HUES64 (cell line): Measurements from ENCODE around the gene EXOC7.
"Not testable (repeated sequence)": the region's sequence is repeated elsewhere in the genome, so short reads cannot be mapped to it uniquely, and the experiment has no call there.

ENCODE experiments used
- H3K27ac ChIP-seq: 2 replicates; pipeline ENCODE4 v1.7.0; 2013; ENCODE audit warnings: low read depth, low read length, inconsistent platforms
- H3K27me3 ChIP-seq: 2 replicates; pipeline ENCODE4 v1.6.1; 2013; ENCODE audit warnings: mild to moderate bottlenecking, low read length; ENCODE audit not compliant: insufficient read depth
- H3K36me3 ChIP-seq: 2 replicates; pipeline ENCODE4 v1.6.1; 2013; ENCODE audit warnings: mild to moderate bottlenecking, low read length; ENCODE audit not compliant: insufficient read depth
- H3K4me1 ChIP-seq: 2 replicates; pipeline ENCODE4 v1.6.1; 2013; ENCODE audit warnings: mild to moderate bottlenecking, low read length, moderate library complexity; ENCODE audit not compliant: insufficient read depth
- H3K4me3 ChIP-seq: 2 replicates; pipeline ENCODE4 v1.5.1; 2013; ENCODE audit warnings: mild to moderate bottlenecking, low read length, moderate library complexity
- H3K9ac ChIP-seq: 2 replicates; pipeline ENCODE4 v1.6.1; 2013; ENCODE audit warnings: mild to moderate bottlenecking, low read depth, low read length
- H3K9me3 ChIP-seq: 2 replicates; pipeline ENCODE4 v1.6.1; 2013; ENCODE audit warnings: low read depth, low read length; ENCODE audit not compliant: insufficient read depth
- WGBS: fragments of 150-250, 120-280 bp; methylation state at CpG from one replicate; pipeline ENCODE4 v1.1.7; 2013; ENCODE audit warnings: missing lambda C conversion rate; 5-methylcytosine and 5-hydroxymethylcytosine counted together

The EXOC7 gene

DNA sequence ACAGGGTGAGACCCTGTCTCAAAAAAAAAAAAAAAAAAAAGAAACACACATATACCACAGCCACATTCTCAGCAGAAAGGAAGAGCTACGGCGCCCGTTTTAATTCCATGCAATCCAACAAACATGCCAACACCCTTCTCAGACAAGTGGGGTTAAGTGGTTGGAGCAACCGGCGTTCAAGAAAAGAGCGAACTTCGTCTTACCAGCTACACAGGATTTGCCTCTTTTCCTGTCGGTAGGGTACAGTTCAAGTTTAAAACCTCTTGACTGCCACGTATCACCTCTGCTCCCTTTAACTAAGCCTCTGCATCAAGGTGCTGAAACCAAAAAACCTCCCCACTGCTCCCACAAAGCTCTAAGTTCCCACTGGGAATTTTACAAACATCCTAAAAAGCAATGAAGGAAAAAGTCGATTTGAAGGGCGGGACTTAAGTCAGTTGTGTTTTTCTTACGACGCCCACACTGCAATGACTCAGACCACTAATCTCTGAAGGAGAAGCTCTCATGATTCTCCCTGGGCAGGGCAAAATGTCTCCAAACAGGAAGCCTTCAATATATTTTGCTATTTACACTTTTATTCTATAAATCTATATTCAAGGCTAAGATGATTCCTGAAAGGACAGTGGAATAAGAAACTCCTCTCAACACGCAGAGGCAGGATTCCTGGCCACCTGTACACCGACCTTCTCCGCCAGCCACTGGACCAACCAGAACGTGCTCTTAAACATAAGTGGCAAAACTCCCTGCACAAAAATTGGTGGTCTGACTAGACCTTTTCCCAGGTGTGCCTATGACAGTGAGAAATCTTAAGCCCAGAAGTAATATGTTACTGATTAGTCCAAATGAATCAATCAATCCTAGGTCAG, 50.1 kb downstream of the EXOC7 start:
- H3K27me3 ChIP-seq: no peaks in the 10 kb centered on the region
- H3K27ac ChIP-seq: no peak overlapping the region
- H3K4me3 ChIP-seq: no peak overlapping the region
- H3K9ac ChIP-seq: no peak overlapping the region
- no peaks in the 10 kb centered on the region for H3K9me3 ChIP-seq
- peaks cover 87% of the 10 kb centered on the region for H3K36me3 ChIP-seq
- 94% methylated on average over 17 of the region's 17 CpGs for WGBS
- 0 out of 2 replicates have a peak, but pooled peaks cover 8% of the 10 kb centered on the region for H3K4me1 ChIP-seq

DNA sequence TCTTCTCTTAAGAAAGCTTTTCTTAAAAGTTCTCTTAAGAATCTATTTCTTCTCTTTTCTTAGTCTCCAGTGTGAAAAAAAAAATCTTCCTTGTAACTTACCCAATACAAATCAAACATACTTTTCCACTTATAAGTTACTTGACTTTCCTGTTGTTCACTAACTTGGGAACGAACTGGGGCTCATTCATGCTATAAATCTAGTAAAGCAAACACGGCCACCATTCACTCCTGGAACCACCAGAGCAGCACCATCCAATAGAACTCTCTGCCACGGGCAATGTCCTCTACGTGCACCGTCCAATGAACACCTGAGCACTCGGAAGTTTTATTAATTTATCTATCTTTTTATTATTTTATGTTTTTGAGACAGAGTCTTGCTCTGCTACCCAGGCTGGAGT, 52.0 kb downstream of the EXOC7 start:
- peaks cover 85% of the 10 kb centered on the region for H3K36me3 ChIP-seq
- H3K27ac ChIP-seq: no peak overlapping the region
- WGBS: 91% methylated on average over 4 of the region's 6 CpGs
- H3K27me3 ChIP-seq: no peaks in the 10 kb centered on the region
- no peak overlapping the region for H3K9ac ChIP-seq
- H3K9me3 ChIP-seq: no peaks in the 10 kb centered on the region
- H3K4me1 ChIP-seq: 0 out of 2 replicates have a peak, but pooled peaks cover 8% of the 10 kb centered on the region
- H3K4me3 ChIP-seq: no peak overlapping the region

DNA sequence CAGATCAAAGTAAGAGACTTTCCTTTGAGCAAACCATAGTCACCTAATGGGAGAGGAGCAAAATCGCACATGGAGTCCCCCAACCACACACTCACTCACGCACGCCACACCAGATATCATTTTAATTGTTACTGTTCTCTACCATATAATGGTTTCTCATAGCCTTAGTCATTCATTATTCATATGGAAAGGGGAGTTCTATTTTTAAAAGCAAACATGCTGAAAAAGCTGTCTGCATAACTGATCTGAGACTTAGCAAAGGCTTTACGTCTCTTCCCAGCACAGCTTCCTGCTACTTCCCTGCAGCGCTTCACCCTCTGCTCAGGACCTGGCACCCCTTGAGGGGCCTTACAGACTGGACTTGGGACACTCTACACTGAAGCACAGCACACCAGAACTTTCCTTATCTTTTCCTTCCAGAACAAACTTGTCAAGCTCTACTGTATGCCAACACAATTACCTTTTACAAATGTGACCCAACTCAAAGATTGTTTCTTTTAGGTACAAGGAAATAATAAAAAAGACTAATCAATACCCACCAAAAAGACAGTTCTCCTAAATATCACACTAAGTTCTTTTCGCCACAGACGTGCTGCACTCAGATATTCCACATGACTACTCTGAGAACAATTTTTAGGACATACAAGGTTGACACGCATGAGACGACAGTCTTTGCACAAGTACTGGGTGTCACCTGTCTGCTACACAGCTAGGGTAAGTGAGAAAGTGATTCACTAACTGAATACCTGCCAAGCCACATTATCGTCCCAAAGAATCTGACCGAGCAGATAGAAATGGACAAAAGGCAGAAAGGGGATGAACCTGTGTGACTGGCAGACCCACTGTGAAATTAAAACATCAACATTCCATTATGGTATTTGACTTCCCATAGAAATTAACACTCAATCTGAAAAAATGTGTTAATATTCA, 52.8 kb downstream of the EXOC7 start:
- Histone ChIP-seq H3K9ac (no peak overlapping the region), H3K27me3 (no peaks in the 10 kb centered on the region), H3K4me3 (no peak overlapping the region), H3K27ac (no peak overlapping the region), H3K4me1 (0 out of 2 replicates have a peak, but pooled peaks cover 8% of the 10 kb centered on the region), H3K36me3 (peaks cover 85% of the 10 kb centered on the region), H3K9me3 (no peaks in the 10 kb centered on the region)
- 95% methylated on average over 11 of the region's 11 CpGs for WGBS

DNA sequence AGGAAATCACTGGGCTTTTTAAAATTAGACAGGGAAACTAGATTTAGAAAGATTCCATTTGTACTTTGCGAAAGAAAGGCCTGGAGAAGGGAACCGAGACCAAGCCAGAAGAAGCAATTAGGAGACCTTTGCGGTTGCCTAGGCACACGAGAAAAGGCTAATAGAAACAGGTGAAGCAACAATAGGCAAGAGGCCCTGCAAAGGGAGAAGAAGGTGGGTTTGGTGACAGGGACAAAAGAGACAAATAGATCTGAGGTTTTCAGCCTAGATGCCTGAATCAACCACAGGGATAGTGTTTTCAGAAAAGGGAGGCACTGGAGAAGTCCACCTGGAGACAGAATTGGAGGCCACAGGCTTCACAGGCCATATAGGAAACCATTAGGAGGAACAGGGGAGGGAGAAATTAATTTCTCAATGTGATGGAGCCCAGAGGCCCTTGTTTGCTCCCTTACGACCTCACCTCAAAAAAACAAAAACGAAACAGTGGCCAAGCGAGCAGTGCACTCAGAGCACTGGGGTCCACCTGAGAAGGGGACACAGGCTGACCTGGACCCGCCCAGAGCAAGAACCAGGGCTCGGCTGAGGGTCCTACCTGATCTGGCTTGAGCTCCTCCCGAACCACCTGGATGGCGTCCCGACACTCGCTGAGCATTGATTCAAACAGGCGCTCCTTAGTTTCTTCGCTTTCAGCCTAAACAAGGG, 53.6 kb downstream of the EXOC7 start:
- H3K4me3 ChIP-seq: no peak overlapping the region
- 95% methylated on average over 15 of the region's 15 CpGs for WGBS
- H3K36me3 ChIP-seq: peaks cover 86% of the 10 kb centered on the region
- no peak overlapping the region for H3K9ac ChIP-seq
- H3K9me3 ChIP-seq: no peaks in the 10 kb centered on the region
- H3K27me3 ChIP-seq: no peaks in the 10 kb centered on the region
- H3K4me1 ChIP-seq: 0 out of 2 replicates have a peak, but pooled peaks cover 8% of the 10 kb centered on the region
- H3K27ac ChIP-seq: no peak overlapping the region

DNA sequence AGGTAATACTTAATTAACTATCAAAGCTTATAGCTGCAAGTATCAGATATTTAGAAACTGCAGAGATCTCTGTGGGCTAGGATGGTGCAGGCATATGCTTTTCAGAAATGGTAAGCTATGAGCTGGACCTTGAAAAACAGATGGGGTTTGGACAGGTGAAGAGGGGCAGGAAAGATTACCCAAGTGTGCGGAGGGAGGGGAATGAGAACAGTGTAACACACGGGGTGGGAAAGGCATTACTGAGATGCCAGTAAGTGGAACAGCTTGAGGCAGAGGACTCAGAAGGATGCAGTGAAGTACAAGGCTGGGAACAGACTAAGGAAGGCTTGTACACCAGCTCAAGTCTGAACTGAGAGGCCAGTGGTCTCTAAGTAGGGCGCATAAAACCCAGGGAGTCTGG, 54.3 kb downstream of the EXOC7 start:
- Histone ChIP-seq H3K9me3 (no peaks in the 10 kb centered on the region), H3K27me3 (no peaks in the 10 kb centered on the region), H3K27ac (no peak overlapping the region), H3K4me3 (no peak overlapping the region), H3K36me3 (peaks cover 91% of the 10 kb centered on the region), H3K9ac (no peak overlapping the region), H3K4me1 (0 out of 2 replicates have a peak, but pooled peaks cover 6% of the 10 kb centered on the region)
- 87% methylated on average over 3 of the region's 3 CpGs for WGBS

DNA sequence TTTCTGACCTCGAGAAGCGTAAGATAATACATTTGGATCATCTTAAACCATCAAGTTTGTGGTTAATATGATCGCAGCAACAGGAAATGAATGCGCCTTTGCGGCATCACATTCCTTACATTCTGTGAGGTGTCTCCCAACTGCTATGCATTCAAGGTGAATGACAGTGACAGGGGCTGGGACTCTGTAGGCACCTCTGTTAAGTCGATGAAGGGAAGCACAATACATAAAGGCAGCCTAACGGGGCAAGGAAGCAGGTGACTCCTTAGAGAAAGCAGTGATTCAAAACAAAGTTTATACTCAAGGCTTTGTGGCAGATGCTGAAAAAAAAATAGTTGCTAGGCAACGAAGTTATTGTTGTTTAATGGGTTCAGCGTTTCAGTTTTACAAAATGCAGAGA, 54.9 kb downstream of the EXOC7 start:
- Histone ChIP-seq H3K9me3 (no peaks in the 10 kb centered on the region), H3K4me3 (no peak overlapping the region), H3K36me3 (peaks cover 91% of the 10 kb centered on the region), H3K27ac (no peak overlapping the region), H3K27me3 (no peaks in the 10 kb centered on the region), H3K9ac (no peak overlapping the region), H3K4me1 (0 out of 2 replicates have a peak, but pooled peaks cover 1% of the 10 kb centered on the region)
- 93% methylated on average over 9 of the region's 9 CpGs for WGBS

DNA sequence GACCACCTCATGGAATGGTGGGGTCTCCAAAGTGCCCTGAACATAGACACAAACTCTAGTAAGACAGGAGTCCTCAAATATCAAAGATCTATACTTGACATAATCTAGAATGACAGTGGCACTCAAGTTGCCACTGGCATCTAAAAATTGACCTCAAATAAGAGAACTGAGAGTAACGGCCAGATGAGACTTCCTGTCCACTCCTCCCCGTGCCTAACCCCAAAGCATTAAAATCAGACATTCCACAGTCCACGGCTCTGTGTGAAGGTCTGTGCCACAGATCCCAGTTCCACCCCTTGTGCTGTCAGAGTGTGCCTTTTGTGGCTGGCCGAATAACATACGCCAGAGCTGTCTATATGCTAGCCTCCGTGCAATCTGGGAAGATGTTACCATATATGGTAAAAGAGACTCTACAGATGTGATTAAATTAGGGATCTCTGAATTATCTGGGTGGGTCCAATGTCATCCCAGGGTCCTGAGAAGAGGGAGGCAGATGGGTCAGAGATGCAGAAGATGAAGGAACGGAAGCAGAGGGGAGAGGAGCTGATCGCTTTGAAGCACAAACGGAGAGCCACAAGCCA, 55.5 kb downstream of the EXOC7 start:
- WGBS: 93% methylated on average over 9 of the region's 9 CpGs
- no peaks in the 10 kb centered on the region for H3K27me3 ChIP-seq
- H3K4me3 ChIP-seq: no peak overlapping the region
- no peaks in the 10 kb centered on the region for H3K4me1 ChIP-seq
- H3K36me3 ChIP-seq: peaks cover 91% of the 10 kb centered on the region
- H3K27ac ChIP-seq: no peak overlapping the region
- no peaks in the 10 kb centered on the region for H3K9me3 ChIP-seq
- no peak overlapping the region for H3K9ac ChIP-seq

DNA sequence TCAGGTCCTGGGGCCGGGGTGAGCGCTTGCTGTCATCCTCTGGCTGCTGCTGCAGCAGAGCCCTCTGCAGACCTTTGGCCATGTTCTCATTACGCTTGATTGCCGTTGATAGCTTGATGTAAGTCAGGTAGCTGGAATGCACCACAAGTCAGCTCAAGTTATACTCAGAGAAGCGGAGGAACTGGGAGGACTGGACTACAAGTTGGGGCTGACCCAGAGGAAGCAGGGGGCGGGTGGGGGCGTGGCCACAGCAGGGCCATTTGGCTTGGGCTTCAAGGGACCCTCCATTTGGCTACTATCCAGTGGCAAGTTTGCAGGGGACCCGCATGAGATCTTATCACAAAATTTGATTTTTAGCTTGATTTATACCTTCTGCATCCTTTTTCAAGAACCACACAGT, 57.5 kb downstream of the EXOC7 start:
- H3K9me3 ChIP-seq: no peaks in the 10 kb centered on the region

DNA sequence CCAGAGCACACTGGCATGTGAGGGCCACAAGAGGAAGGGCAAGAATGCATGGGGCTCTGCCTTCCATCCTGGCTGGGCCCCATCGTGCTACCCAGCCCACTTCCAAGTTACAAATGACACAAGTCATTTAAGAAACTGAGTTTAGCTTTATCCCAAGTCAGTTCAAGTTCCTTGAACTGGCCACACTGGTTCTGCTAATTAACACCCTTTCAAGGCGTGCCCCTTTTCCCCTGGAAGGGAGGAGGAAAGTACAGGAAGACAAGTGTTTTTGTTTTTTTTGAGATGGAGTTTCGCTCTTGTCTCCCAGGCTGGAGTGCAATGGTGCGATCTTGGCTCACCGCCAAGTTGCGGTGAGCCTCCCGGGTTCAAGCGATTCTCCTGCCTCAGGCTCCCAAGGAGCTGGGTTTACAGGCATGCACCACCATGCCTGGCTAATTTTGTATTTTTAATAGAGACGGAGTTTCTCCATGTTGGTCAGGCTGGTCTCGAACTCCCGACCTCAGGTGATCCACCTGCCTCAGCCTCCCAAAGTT, 59.0 kb downstream of the EXOC7 start:
- not testable (repeated sequence) for H3K4me3 ChIP-seq, H3K9me3 ChIP-seq, H3K9ac ChIP-seq, H3K27me3 ChIP-seq, H3K27ac ChIP-seq
- WGBS: 96% methylated on average over 11 of the region's 11 CpGs
- Histone ChIP-seq H3K36me3 (peaks cover 95% of the 10 kb centered on the region), H3K4me1 (peaks cover 15% of the 10 kb centered on the region; the same call in 1 of the 2 replicates)

More for the DNA sequence above, 57.5 kb downstream of the EXOC7 start:
- H3K27me3 ChIP-seq: no peaks in the 10 kb centered on the region
- peaks cover 2% of the 10 kb centered on the region; the same call in 1 of the 2 replicates for H3K4me1 ChIP-seq
- H3K4me3 ChIP-seq: no peak overlapping the region
- no peak overlapping the region for H3K9ac ChIP-seq
- H3K27ac ChIP-seq: no peak overlapping the region
- peaks cover 95% of the 10 kb centered on the region for H3K36me3 ChIP-seq
- WGBS: 95% methylated on average over 8 of the region's 8 CpGs

DNA sequence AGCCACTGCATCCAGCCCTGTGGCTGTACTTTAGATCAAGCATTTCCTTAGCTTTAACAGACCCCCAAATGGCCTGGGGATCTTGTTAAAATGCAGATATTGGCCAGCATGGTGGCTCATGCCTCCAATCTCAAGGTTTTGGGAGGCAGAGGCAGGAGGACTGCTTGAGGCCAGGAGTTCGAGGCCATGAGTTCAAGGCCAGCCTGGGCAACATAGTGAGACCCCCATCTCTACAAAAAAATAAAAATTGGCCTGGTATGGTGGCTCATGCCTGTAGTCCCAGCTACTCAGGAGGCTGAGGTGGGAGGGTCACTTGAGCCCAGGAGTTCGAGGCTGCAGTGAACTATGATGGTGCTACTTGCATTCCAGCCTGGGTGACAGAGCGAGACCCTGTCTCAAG, 60.7 kb downstream of the EXOC7 start:
- not testable (repeated sequence) for H3K4me3 ChIP-seq, H3K27me3 ChIP-seq, H3K27ac ChIP-seq, H3K9ac ChIP-seq, H3K9me3 ChIP-seq
- WGBS: 98% methylated on average over 3 of the region's 3 CpGs
- peaks cover 16% of the 10 kb centered on the region; the same call in 1 of the 2 replicates for H3K4me1 ChIP-seq
- H3K36me3 ChIP-seq: peaks cover 94% of the 10 kb centered on the region
